Fibroblast of villous mesenchyme (primary cell): ENCODE measurements around the gene RASAL2. TPM values are rescaled to one million over a fixed set of nuclear protein-coding genes. Genes with fewer than 3 reads are reported as not detected.

ENCODE experiments used
- DNase-seq: peaks from one replicate; pipeline ENCODE4 v3.0.0-alpha.2; 2010; ENCODE audit warnings: low read depth
- H3K4me3 ChIP-seq: 2 replicates; pipeline ENCODE4 v1.5.1; 2011; ENCODE audit warnings: low read depth, mild to moderate bottlenecking, low read length
- total RNA-seq: library from RNA; depleted of rRNA; stranded (reverse); fragments of >200 nt; gene quantifications from 2 replicates; pipeline ENCODE4 v1.2.3, GENCODE V29; 2012
- TF ChIP-seq, protein P1 (sequence below): IDR thresholded peaks from 2 replicates; pipeline ENCODE4 v1.5.1; 2012; ENCODE audit warnings: low read depth, mild to moderate bottlenecking, low read length; ENCODE audit not compliant: insufficient read depth

RASAL2 gene
- total RNA-seq, 1 donor: 40.6 TPM

DNA sequence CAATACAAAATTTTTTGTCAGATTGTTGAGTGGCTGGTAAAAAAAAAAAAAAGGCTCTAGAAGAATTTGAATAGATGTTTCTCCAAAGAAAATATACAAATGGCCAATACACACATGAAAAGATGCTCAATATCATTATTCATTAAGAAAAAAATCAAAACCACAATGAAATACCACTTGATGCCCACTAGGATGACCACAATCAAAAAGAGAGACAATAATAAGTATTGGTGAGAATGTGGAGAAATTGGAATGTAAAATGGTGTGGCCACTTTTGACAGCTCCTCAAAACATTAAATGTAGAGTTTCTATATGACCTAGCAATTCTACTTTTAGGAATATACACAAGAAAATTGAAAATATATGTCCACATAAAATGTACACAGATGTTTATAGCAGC lies 302.9 kb downstream of the RASAL2 start:
- TF ChIP-seq, protein P1, sequence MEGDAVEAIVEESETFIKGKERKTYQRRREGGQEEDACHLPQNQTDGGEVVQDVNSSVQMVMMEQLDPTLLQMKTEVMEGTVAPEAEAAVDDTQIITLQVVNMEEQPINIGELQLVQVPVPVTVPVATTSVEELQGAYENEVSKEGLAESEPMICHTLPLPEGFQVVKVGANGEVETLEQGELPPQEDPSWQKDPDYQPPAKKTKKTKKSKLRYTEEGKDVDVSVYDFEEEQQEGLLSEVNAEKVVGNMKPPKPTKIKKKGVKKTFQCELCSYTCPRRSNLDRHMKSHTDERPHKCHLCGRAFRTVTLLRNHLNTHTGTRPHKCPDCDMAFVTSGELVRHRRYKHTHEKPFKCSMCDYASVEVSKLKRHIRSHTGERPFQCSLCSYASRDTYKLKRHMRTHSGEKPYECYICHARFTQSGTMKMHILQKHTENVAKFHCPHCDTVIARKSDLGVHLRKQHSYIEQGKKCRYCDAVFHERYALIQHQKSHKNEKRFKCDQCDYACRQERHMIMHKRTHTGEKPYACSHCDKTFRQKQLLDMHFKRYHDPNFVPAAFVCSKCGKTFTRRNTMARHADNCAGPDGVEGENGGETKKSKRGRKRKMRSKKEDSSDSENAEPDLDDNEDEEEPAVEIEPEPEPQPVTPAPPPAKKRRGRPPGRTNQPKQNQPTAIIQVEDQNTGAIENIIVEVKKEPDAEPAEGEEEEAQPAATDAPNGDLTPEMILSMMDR: no peak
- DNase-seq: no peak
- no peak overlapping the region for H3K4me3 ChIP-seq

DNA sequence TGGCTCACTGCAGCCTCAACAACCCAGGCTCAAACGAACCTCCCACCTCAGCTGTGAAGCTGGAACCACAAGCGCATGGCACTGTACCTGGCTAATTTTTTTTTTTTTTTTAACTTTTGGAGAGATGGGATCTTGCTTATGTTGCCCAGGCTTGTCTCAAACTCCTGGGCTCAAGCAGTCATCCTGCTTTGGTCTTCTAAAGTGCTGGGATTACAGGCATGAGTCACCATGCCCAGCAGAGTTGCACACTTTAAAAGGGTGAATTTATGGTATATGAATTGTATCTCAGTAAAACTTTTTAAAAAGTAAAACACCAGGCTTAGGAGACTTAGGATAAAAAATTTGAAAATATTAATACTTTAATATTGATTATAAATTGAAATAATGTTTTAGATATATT lies 303.8 kb downstream of the RASAL2 start:
- no peak for DNase-seq
- TF ChIP-seq, protein P1: no peak
- H3K4me3 ChIP-seq: no peak overlapping the region

DNA sequence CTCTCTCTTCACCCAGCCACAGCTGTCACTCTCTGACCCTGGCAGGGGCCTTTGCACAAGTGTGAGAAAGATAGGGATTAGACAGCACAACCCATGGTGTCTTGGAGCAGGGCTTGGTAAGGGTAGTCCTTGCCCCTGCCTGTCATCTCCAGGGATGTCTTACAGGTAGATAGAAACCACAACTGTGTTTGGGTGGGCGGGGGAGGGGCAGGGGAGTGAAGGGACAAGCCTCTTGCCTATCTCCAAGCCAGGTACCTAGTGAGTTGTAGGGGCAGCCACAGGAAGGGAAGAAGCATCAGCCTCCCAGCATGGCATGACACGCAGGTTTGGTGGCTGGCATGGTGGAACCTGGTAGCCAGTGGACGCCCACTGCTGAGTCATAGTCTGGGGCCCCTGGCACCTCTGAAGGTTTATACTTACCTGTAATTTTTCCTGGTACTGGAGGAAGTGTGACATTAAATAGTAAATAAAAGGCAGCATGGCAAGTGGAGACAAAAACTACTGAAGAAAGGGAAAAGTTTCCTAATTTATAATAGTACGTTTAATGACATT lies 305.3 kb downstream of the RASAL2 start:
- TF ChIP-seq, protein P1: no peak
- H3K4me3 ChIP-seq: no peak overlapping the region
- no peak for DNase-seq

DNA sequence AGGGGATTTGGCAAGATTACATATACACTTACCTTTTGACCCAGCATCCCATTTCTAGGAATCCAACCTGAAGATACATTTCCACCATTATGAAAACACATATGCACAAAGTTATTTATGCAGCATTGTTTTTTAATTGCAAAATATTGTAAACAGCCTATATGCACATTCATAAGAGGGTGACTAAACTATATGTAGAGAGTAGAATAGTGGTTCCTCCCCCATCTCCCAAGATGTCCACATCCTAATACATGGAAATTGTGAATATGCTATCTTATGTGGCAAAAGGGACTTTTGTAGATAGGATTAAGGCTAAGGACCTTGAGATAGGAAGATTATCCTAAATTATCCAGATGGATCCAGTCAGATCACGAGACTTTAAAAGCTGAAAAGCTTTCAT lies 311.2 kb downstream of the RASAL2 start:
- TF ChIP-seq, protein P1: no peak

DNA sequence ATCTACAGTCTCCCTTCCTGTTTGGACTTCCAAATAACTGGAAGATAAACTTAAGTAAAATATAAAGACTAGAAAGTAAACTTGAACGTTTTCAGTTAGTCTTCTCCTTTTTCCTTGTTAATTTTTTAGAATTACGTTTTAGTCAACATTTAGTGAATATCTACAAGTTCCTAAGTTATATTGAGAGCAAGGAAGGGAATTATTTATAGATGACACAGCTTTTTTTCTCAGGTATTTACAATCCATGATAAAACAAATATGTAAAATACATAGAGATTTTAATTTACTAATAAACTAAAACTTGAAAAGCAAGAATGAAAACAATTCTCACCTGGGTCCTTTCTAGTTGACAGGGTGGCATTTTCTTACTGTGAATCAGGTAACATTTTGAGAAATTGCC lies 313.3 kb downstream of the RASAL2 start:
- DNase-seq: no peak
- H3K4me3 ChIP-seq: no peak overlapping the region
- TF ChIP-seq, protein P1: no peak

More for the DNA sequence above, 311.2 kb downstream of the RASAL2 start:
- H3K4me3 ChIP-seq: no peak overlapping the region
- no peak for DNase-seq

DNA sequence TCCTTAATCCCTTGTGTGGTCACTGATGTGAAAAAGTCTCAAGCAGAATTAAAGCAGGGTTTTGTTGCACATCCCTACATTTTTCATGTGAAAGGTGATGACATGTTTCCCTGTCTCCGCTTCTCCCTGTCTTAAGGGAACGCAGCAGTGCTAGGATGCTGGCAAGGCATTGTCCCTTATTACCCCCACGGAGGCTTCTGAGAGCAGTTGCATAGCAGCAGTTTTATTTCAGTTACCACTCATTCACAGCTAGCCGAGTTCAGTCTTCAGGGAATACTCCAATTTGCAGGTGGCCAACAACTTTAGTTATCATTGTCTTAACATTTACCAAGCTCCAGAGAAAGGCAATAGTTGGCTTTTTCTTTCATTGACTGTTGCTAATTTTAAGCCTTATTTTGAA lies 313.8 kb downstream of the RASAL2 start:
- no peak overlapping the region for H3K4me3 ChIP-seq
- DNase-seq: no peak
- TF ChIP-seq, protein P1: no peak

DNA sequence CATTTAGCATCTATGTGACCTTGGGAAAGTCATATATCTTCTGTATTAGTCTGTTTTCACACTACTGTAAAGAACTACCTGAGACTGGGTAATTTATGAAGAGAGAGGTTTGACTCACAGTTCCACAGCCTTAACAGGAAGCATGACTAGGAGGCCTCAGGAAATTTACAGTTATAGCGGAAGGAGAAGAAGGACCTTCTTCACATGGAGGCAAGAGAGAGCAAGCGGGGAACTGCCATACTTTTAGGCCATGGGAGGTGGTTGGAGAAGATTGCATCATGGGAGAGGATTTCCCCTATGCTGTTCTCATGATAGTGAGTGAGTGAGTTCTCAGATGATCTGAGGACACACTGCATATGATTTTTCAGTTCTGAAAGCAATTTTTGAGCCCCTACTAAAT lies 315.0 kb downstream of the RASAL2 start:
- H3K4me3 ChIP-seq: no peak overlapping the region
- no peak for DNase-seq
- TF ChIP-seq, protein P1: no peak
